Astrocyte (in vitro differentiated cells and primary cell): ENCODE measurements around the gene FAM149B1.

Experiments used
- CTCF ChIP-seq: IDR thresholded peaks from 2 replicates; pipeline ENCODE4 v1.5.1; 2011; ENCODE audit warnings: low read depth, mild to moderate bottlenecking, inconsistent platforms, low read length, moderate library complexity; ENCODE audit not compliant: insufficient read depth
- EZH2 ChIP-seq: IDR thresholded peaks from 2 replicates; pipeline ENCODE4 v1.6.1; 2012; ENCODE audit warnings: mild to moderate bottlenecking, low read length, inconsistent platforms; ENCODE audit not compliant: insufficient read depth

- TF ChIP-seq EZH2, result no peak
- TF ChIP-seq CTCF, result no peak
Observed at GRCh38 chr10:73215749-73216148, 47.8 kb downstream of the FAM149B1 start.
